ENCODE results near the gene SKAP1. TPM values are rescaled to one million over a fixed set of nuclear protein-coding genes. Genes with fewer than 3 reads are reported as not detected.

The SKAP1 gene
- total RNA-seq, 4 donors from 2014 or later = not detected

GRCh38 chr17:48241131-48241591 is 188.9 kb downstream of the SKAP1 start:
- DNase-seq (peak in 1 of 2 donors; percentile 8), ATAC-seq (peak; percentile 30)
- Histone ChIP-seq H3K9me3 (no peaks in the 10 kb centered on the region), H3K4me3 (no peak overlapping the region), H3K36me3 (no peaks in the 10 kb centered on the region), H3K4me1 (peaks cover 9 to 29% of the 10 kb centered on the region in 2 donors), H3K27me3 (no peaks in the 10 kb centered on the region), H3K27ac (peak overlapping the region in 3 of 4 donors; percentile 2 to 11 (median 2))
- intact Hi-C loops (cut with DNase I; ENCODE audit: low total_unique reads) = no loop called here
- in situ Hi-C loops (cut with MboI; ENCODE audit: low sequenced_read_pairs in 4 of 4) = no loop called here
- no peak for TF ChIP-seq POLR2A (IDR thresholded peaks at IDR 0.05)
- TF ChIP-seq, protein P1, sequence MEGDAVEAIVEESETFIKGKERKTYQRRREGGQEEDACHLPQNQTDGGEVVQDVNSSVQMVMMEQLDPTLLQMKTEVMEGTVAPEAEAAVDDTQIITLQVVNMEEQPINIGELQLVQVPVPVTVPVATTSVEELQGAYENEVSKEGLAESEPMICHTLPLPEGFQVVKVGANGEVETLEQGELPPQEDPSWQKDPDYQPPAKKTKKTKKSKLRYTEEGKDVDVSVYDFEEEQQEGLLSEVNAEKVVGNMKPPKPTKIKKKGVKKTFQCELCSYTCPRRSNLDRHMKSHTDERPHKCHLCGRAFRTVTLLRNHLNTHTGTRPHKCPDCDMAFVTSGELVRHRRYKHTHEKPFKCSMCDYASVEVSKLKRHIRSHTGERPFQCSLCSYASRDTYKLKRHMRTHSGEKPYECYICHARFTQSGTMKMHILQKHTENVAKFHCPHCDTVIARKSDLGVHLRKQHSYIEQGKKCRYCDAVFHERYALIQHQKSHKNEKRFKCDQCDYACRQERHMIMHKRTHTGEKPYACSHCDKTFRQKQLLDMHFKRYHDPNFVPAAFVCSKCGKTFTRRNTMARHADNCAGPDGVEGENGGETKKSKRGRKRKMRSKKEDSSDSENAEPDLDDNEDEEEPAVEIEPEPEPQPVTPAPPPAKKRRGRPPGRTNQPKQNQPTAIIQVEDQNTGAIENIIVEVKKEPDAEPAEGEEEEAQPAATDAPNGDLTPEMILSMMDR (IDR thresholded peaks at IDR 0.05 in 4 of 5, conservative IDR thresholded peaks at IDR 0.05 in 1 of 5) = no peak

GRCh38 chr17:48240562-48241130 is 189.4 kb downstream of the SKAP1 start:
- DNase-seq (no peak), ATAC-seq (no peak)
- in situ Hi-C loops (cut with MboI; ENCODE audit: low sequenced_read_pairs in 4 of 4) = no loop called here
- no peak overlapping the region for H3K4me3 ChIP-seq
- H3K27ac ChIP-seq = peak overlapping the region in 2 of 4 donors; percentile 2 to 11
- TF ChIP-seq, protein P1 (IDR thresholded peaks at IDR 0.05 in 4 of 5, conservative IDR thresholded peaks at IDR 0.05 in 1 of 5) = no peak
- no peak for TF ChIP-seq POLR2A (IDR thresholded peaks at IDR 0.05)
- H3K9me3 ChIP-seq = no peaks in the 10 kb centered on the region
- H3K4me1 ChIP-seq = peaks cover 9 to 29% of the 10 kb centered on the region in 2 donors
- no peaks in the 10 kb centered on the region for H3K36me3 ChIP-seq
- intact Hi-C loops (cut with DNase I; ENCODE audit: low total_unique reads) = no loop called here
- H3K27me3 ChIP-seq = no peaks in the 10 kb centered on the region

DNA sequence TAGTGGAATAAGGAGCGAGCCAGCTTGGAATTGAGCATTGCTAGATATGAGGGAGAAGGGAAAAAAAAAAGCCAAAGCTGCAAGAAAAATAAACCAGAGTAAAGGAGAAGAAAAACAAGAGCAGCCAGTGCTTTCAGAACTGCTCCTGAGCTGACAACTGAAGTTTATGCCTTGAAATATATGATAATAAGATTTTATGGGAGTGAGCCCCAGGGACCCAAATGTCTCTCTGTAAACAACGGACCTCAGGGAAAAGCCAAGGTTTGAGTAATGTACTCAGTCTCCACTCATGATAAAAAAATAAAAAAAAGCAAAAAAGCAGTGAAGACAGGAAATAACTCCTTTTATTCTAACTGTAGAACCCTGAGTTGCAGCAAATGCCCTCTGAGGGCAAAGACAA is 189.9 kb downstream of the SKAP1 start:
- in situ Hi-C loops (cut with MboI; ENCODE audit: low sequenced_read_pairs in 4 of 4) = no loop called here
- no peaks in the 10 kb centered on the region for H3K36me3 ChIP-seq
- H3K27me3 ChIP-seq = no peaks in the 10 kb centered on the region
- intact Hi-C loops (cut with DNase I; ENCODE audit: low total_unique reads) = no loop called here
- peak overlapping the region in 1 of 4 donors; percentile 2 for H3K27ac ChIP-seq
- ATAC-seq (no peak), DNase-seq (no peak)
- no peak for TF ChIP-seq POLR2A (IDR thresholded peaks at IDR 0.05)
- TF ChIP-seq, protein P1 (IDR thresholded peaks at IDR 0.05 in 4 of 5, conservative IDR thresholded peaks at IDR 0.05 in 1 of 5) = no peak
- H3K4me1 ChIP-seq = peaks cover 9 to 29% of the 10 kb centered on the region in 2 donors
- H3K9me3 ChIP-seq = no peaks in the 10 kb centered on the region
- H3K4me3 ChIP-seq = no peak overlapping the region

DNA sequence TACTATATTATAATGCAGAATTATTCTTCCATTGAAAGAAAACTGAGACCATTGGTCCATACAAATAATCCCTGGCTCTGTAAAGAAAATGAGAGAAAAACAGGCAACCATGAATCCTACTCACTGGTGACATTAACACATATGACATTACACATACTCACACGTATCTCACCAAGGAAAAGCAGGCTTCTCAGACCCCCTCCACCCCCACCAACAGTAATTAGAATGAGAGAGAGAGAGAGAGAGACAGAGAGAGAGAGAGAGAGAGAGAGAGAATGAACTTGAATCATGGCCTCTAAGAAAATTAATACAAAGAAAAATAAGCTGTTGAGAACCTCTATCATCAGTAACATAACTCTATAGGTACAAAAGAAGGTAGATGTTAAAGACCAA is 190.4 kb downstream of the SKAP1 start:
- ATAC-seq (no peak), DNase-seq (no peak)
- TF ChIP-seq POLR2A (IDR thresholded peaks at IDR 0.05) = no peak
- TF ChIP-seq, protein P1 (IDR thresholded peaks at IDR 0.05 in 4 of 5, conservative IDR thresholded peaks at IDR 0.05 in 1 of 5) = no peak
- Histone ChIP-seq H3K4me1 (peaks cover 9 to 25% of the 10 kb centered on the region in 2 donors), H3K27ac (no peak overlapping the region), H3K27me3 (peaks cover 0 to under 1% (median 0%) of the 10 kb centered on the region in 3 donors), H3K9me3 (no peaks in the 10 kb centered on the region), H3K4me3 (no peak overlapping the region), H3K36me3 (no peaks in the 10 kb centered on the region)
- intact Hi-C loops (cut with DNase I; ENCODE audit: low total_unique reads) (no loop called here), in situ Hi-C loops (cut with MboI; ENCODE audit: low sequenced_read_pairs in 4 of 4) (no loop called here)

All from gastrocnemius medialis (tissue), 4 donors.